Effector CD8-positive, alpha-beta T cell (primary cell): Measurements from ENCODE around the gene FKBP8.
A peak's percentile ranks its signal among the peaks of the same experiment; 100 is the strongest.
"Not testable (repeated sequence)": the region's sequence is repeated elsewhere in the genome, so short reads cannot be mapped to it uniquely, and the experiment has no call there.

Experiments
- DNase-seq: peaks from one replicate; lab custom pipeline; 2025; lab: John Stamatoyannopoulos, UW

FKBP8 gene

GRCh38 chr19:18558604-18559003 lies 15.2 kb upstream of the FKBP8 start:
- no peak for DNase-seq

GRCh38 chr19:18558202-18558555 lies 14.8 kb upstream of the FKBP8 start:
- no peak for DNase-seq

- peak; percentile 95 for DNase-seq
Measured at GRCh38 chr19:18557411-18558201, 14.2 kb upstream of the FKBP8 start, which contains the start of gene KXD1. TSS of gene KXD1 (plus strand) at chr19:18557870. CDS start at chr19:18562057, 4,187 bp downstream.

- DNase-seq, result no peak
Measured at GRCh38 chr19:18551631-18552030, 8.3 kb upstream of the FKBP8 start.

- DNase-seq, result peak; percentile 29
Measured at GRCh38 chr19:18543814-18544475, 572 bp upstream of the FKBP8 start.

- DNase-seq, result no peak
Measured at GRCh38 chr19:18541992-18542940, 1.1 kb downstream of the FKBP8 start.

GRCh38 chr19:18541258-18541991 lies 1.9 kb downstream of the FKBP8 start:
- DNase-seq, result no peak

- DNase-seq, result not testable (repeated sequence)
Measured at GRCh38 chr19:18540200-18540599, 3.2 kb downstream of the FKBP8 start.

- DNase-seq, result no peak
Measured at GRCh38 chr19:18539372-18539771, 4.0 kb downstream of the FKBP8 start.

GRCh38 chr19:18538115-18538514 lies 5.3 kb downstream of the FKBP8 start:
- no peak for DNase-seq

- no peak for DNase-seq
Measured at GRCh38 chr19:18537431-18537830, 5.9 kb downstream of the FKBP8 start.

- no peak for DNase-seq
Measured at GRCh38 chr19:18536475-18536874, 6.9 kb downstream of the FKBP8 start.

GRCh38 chr19:18533058-18533457 lies 10.3 kb downstream of the FKBP8 start:
- DNase-seq, result no peak

GRCh38 chr19:18532168-18532890 lies 11.0 kb downstream of the FKBP8 start:
- no peak for DNase-seq

GRCh38 chr19:18531485-18531884 lies 11.9 kb downstream of the FKBP8 start:
- no peak for DNase-seq

GRCh38 chr19:18529782-18530181 lies 13.6 kb downstream of the FKBP8 start:
- no peak for DNase-seq

GRCh38 chr19:18526316-18526715 lies 17.1 kb downstream of the FKBP8 start:
- DNase-seq, result no peak

GRCh38 chr19:18523841-18524240 lies 19.5 kb downstream of the FKBP8 start:
- DNase-seq, result no peak

GRCh38 chr19:18522862-18523440 lies 20.4 kb downstream of the FKBP8 start:
- not testable (repeated sequence) for DNase-seq

- DNase-seq, result peak; percentile 100
Measured at GRCh38 chr19:18522124-18522861, 21.1 kb downstream of the FKBP8 start.
